Erythroblast (primary cell): ENCODE measurements around the gene TBC1D26.
"Not testable (repeated sequence)": the region's sequence is repeated elsewhere in the genome, so short reads cannot be mapped to it uniquely, and the experiment has no call there.

Source experiments
- DNase-seq, 2 experiments: peaks; one replicate each; lab custom pipeline; 2025; lab: John Stamatoyannopoulos, UW
- GATA1 ChIP-seq: IDR thresholded peaks from 2 replicates; pipeline ENCODE4 v1.6.1; 2011; ENCODE audit warnings: low read depth, mild to moderate bottlenecking, control low read depth, low read length, moderate library complexity
- POLR2A ChIP-seq: IDR thresholded peaks from 2 replicates; pipeline ENCODE4 v1.6.1; 2011; ENCODE audit warnings: mild to moderate bottlenecking, low read length

TBC1D26 gene

DNA sequence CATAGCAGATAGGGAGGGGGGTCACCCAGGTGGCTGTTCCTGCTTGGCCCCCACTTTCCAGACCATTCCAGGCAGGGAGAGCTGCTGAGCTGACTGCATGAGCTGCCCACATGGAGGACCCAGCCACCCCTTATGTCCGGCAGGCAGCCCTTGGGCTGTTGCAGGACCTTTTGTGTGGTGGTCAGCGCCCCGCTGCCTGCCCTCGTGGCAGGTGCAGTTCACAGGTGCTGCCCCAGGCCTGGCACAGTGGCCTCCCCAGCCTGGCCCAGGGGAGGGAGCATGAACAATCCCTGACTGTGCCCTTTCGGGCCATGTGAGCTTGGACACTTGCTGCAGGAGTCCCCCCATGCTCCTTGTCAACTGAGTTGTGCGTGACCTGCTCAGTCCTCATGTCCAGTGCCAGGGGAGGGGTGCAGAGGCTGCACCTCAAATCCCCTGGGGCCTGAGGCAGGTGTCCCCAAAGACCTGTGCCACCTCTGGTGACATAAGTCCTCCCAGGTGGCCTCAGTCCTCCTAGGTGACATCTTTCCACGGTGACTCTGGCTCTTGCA, 8.6 kb downstream of the TBC1D26 start:
- DNase-seq: no peak
- no peak for TF ChIP-seq GATA1
- no peak for TF ChIP-seq POLR2A

DNA sequence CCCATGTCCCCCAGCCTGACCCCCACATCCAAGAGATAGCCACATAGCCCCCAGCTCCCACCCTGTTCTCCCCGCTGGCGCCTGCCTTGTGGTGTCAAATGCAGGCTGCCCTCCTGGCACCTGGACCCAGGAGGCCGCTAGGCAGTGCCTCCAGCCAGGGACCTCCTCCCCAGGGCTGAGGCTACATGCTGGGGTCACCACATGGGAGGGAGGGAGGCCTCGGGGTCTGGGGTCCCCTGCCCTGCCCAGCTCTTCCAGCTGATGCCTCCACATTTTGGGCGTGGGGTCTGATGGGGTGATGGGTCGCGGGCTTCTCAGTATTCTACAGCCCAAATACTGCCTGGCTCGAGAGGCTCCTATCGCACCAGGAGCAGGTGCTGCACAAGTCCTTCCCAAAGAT, 9.5 kb downstream of the TBC1D26 start:
- TF ChIP-seq GATA1 (no peak), POLR2A (no peak)
- DNase-seq: no peak

DNA sequence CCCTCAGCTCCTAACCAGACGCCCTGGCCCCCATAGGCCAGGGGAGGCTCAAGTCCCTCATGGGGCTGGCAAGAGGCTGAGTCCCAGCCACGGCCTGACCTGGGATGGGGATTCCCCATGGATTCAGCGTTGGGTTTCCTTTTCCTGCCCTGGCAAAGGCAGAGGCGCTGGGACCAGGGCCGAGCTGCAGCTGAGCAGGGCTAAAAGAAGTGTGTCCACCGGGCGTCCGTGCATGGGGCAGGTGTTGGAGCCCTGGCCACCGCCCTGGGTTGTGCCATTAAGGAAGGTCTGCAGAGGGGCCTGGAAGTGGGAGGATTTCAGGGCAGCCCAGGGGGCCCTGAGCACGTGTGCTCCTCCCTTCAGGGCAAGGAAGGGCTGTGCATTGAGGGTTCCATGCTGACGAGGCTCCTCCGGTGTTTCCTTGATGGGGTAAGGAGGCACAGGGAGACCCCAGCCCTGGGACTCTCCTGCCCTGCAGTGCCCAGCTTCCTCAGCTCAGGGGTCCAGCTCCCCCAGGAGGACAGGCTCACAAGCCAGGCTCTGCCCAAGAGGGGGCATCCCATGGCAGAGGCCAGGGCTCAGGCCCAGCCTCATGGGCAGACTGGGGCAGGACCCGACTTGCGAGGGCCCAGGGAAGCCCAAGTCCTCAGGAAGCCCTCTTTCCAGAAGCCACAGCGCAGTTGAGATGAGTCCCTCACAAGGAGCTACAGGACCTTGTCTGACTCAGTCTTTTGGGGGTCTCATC, 10.1 kb downstream of the TBC1D26 start:
- TF ChIP-seq POLR2A: no peak
- no peak for TF ChIP-seq GATA1
- DNase-seq: no peak

DNA sequence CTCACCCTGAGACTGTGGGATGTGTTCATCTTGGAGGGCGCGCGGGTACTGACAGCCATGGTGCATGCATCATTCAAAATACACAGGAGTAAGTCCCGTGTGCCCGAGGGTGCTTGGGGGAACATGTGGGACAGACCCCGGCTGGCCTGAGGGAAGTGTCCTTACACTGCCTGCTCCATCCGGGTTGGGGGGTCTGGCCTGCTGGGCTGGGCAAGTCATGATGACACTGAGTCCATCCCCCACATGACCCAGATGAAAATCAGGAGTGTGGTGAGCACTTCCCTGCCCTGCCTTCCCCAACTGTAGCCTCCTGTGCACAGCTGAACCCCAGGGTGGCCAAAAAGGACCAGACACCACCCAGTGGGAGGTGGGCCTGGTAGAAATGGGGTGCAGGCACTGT, 10.8 kb downstream of the TBC1D26 start:
- no peak for TF ChIP-seq GATA1
- TF ChIP-seq POLR2A: no peak
- no peak for DNase-seq

DNA sequence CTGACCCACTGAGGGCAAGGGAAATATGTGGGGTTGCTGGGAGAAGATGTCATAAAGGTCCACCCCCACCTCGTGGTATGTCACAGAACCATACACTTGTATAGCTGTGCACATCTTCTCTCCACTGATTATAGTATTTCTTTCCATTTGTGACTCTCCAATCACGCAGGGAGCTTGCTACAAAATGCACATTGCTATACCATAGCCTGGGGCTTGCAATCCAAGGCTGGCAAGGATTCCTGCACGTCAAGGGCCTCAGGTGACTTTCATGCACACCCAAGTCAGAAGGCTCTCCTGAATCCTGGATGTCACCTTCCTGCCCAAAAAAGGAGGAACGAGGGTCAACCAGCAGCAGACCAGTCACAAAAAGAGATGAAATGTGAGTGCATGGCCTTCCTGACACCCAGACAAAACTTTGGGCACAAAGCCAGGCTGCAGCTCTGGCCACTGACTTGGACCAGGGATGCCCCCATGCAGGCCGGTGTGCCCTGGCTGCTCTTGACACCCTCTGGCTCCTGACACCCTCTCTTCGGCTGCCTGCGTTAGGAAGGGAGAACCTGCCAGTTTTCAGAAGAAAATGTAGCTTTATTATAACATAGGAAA, 12.1 kb downstream of the TBC1D26 start:
- no peak for TF ChIP-seq POLR2A
- TF ChIP-seq GATA1: no peak
- DNase-seq: no peak

DNA sequence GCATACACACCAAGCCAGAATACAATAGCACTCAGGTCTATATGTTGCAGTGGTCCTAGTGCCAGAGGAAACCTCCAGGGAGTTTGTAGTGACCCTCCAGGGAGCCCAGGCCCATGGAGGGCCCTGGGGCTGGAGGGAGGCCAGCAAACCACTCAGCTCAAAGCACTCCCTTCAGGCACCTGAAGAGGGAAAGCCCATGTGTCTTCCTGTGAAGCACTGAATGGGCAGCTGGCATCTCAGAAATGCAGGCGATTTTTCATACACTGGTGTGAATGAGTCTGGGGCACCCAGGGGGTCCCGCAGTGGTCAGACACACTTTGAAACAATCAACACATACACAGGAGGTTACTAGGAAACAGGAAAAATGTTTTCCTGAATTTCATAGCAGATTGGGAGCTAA, 12.8 kb downstream of the TBC1D26 start:
- DNase-seq: no peak
- no peak for TF ChIP-seq GATA1
- TF ChIP-seq POLR2A: no peak

DNA sequence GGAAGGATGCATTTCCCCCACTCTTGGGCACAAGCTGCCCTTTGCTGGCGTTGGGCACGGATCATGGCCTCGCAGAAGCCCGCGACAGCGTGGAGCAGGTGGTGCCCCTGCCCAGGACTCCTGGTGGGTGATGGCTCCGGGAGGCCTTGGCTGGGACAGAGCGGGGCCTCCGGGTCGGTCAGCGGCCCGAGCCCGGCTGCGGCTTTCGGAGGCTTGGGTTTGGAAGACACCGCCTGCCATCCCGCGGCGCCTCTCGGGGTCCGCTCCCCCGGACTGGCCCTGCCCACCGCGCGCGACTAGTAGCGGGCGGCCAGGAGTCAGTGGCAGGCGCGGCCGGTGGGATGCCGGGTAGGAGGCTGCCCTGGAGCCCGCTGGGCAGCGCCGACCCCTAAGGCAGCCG, 17.3 kb downstream of the TBC1D26 start:
- not testable (repeated sequence) for DNase-seq

DNA sequence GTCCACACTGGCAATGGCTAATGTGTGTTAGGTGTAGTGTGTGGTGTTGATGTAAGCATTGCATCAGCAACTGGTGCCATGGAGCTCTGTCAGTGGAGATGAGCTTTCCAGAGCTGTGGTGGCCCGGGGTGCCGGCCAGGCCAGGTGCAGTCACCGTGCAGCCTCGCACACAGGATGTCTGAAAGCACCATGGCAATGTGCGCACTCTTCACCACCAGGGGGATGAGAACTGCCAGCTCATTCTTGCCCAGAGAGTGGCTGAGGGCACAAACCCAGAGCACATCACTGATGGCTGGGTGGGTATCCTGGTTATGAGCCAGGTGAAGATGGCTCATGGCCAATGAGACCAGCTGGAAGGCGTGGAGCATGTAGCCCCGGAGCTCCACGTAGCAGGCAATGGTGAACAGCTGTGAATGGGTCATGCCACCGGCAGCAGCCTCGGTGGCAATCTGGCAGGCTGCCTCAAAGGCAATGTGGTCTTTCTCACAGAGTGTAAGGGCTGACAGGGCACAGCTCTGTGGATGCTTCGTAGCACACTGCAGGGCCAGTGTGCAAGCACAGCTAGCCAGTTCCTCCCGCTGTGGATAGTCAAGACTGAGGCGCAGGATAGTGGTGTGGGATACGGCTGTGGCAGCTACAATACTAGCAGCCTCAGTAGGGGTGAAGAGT, 36.9 kb downstream of the TBC1D26 start:
- DNase-seq: not testable (repeated sequence)

DNA sequence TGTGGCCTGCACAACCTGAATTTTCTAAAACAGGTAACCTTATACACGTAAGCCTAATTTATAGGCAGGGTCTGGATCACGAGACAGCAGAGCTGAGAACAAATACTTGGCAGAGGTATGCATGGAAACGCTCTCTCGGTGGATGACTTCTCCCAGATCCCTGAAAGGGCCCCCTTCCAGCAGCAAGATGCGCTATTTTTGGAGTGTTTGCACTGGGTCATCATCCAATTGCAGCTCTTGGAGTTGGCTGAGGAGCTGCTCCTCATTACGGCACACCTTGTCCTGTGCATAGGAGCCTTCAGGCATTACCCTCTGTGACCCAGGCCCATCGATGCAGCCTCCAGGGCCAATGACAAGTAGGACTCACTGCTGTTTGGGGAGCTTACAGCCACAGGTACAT, 38.6 kb downstream of the TBC1D26 start:
- not testable (repeated sequence) for DNase-seq

DNA sequence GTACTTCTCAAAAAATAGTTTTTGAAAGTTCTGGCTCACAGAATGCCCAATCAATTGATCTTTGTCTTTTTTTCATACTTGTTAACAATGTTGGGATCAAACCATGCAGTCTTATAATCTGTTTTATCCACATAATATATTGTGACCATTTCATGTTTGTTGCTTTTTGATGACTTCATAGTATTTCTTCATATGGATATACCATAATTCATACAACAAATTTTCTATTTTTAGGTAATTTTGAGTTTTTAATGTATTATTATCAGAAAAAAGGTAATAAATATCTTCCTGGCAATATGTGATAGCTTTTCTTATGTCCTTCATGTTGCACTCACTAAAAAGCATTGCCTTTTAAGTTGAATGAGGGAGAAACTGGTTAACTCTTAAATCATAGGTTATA, 44.8 kb downstream of the TBC1D26 start:
- no peak for DNase-seq
- no peak for TF ChIP-seq GATA1
- TF ChIP-seq POLR2A: no peak

DNA sequence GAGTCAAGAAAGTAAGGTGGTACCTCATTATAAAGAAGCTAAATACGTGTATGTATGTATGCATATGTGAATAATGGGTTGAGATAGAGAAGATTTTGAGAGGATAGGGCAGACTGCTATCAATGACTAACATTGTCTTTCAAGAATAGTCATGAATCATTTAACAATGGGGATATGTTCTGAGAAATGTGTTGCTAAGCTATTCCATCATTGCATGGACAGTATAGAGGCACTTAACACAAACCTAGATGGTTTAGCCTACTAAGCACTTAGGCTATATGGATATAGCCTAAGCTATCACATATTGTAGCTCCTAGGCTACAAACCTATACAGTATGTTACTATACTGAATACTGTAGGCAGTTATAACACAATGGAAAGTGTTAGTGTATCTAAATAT, 45.2 kb downstream of the TBC1D26 start:
- TF ChIP-seq POLR2A: no peak
- TF ChIP-seq GATA1: no peak
- DNase-seq: no peak

DNA sequence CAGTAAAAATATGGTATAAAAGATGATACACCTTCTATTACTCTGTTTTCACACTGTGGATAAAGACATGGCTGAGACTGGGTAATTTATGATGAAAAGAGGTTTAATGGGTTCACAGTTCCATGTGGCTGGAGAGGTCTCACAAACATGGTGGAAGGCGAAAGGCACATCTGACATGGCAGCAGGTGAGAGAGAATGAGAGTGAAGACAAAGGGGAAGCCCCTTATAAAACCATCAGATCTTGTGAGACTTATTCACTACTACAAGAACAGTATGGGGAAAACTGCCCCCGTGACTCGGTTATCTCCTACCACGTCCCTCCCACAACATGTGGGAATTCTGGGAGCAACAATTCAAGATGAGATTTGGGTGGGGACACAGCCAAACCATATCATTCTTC, 45.6 kb downstream of the TBC1D26 start:
- no peak for TF ChIP-seq POLR2A
- no peak for TF ChIP-seq GATA1

DNA sequence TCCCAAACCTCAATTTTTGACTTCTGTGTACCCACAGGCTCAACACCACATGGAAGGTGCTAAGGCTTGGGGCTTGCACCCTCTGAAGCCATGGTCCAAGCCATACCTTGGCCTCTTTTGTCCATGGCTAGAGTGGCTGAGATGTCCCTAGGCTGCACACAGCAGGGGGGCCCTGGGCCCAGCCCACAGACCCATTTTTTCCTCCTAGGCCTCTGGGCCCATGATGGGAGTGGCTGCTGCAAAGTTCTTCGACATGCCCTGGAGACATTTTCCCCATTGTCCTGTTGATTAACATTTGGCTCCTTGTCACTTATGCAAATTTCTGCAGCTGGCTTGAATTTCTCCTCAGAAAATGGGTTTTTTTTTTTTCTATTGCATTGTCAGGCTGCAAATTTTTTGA, 47.0 kb downstream of the TBC1D26 start:
- no peak for DNase-seq
- no peak for TF ChIP-seq GATA1
- no peak for TF ChIP-seq POLR2A

More for the DNA sequence above, 45.6 kb downstream of the TBC1D26 start:
- DNase-seq: no peak

DNA sequence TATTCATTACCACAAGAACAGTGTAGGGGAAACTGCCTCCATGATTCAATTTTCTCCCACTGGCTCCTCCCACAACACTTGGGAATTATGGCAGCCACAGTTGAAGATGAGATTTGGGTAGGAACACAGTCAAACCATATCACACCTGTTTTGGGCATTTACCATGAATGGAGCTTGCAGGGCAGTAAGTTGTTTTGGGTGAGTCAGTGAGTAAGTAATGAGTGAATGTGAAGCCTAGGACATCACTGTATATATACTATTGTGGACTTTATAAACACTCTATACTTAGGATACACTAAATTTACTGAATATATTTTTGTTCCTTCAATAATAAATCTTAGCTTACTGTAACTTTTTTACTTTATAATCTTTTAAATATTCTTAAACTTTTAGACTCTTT, 48.1 kb downstream of the TBC1D26 start:
- no peak for TF ChIP-seq POLR2A
- TF ChIP-seq GATA1: no peak
- no peak for DNase-seq
